Measurements from ENCODE around the gene LSM4.
"Not testable (repeated sequence)": the region's sequence is repeated elsewhere in the genome, so short reads cannot be mapped to it uniquely, and the experiment has no call there.

Gene LSM4

DNA sequence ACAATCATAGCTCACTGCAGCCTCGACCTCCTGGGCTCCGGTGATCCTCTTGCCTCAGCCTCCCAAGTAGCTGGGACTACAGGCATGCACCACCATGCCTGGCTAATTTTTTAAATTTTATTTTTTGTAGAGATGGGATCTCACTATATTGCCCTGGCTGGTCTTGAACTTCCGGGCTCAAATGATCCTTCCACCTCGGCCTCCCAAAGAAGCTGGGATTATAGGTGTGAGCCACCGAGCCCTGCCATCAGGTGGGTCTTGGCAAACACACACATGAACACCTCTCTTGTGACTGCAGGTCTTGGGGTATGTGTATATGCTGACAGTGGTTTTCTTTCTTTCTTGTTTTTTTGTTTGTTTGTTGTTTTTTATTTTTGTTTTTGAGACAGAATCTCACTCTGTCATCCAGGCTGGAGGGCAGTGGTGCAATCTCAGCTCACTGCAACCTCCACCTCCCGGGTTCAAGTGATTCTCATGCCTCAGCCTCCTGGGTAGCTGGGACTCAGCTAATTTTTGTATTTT lies 26.0 kb upstream of the LSM4 start:
- not testable (repeated sequence) for H3K27ac Mint-ChIP-seq; H3K36me3 Mint-ChIP-seq (ENCODE audit: low read depth); H3K4me3 Mint-ChIP-seq; H3K4me1 Mint-ChIP-seq; DNase-seq; ATAC-seq; H3K27me3 Mint-ChIP-seq; H3K9me3 Mint-ChIP-seq

DNA sequence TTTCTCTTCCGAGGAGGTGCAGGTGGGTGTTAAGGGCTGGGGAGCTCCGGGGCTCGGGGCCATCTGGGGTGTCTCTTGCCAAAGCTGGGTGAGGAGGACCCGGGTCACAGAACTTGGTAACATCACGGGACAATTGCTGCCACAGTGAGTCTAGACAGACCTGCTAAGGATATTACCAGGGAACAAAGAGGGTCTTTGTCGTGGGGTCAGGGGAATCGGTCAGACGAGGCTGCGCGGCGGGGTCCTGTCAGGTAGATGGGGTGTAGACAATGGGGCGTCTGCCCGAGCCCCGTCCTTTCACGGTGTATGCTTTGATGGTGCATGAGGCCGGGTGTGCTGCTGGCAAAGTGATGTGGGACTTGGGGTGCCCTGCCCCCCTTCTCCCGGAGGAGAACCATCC lies 25.3 kb upstream of the LSM4 start:
- Mint-ChIP-seq H3K4me3 (no peak overlapping the region), H3K27ac (no peak overlapping the region)

GRCh38 chr19:18346091-18346490 lies 23.2 kb upstream of the LSM4 start:
- Mint-ChIP-seq H3K36me3 (ENCODE audit: low read depth) (peaks cover 2% of the 10 kb centered on the region), H3K4me1 (peaks cover 14% of the 10 kb centered on the region), H3K4me3 (no peak overlapping the region), H3K9me3 (no peaks in the 10 kb centered on the region), H3K27me3 (no peaks in the 10 kb centered on the region), H3K27ac (no peak overlapping the region)
- DNase-seq (no peak), ATAC-seq (no peak)

More for the DNA sequence above, 25.3 kb upstream of the LSM4 start:
- H3K36me3 Mint-ChIP-seq (ENCODE audit: low read depth), result peaks cover 4% of the 10 kb centered on the region
- H3K27me3 Mint-ChIP-seq, result no peaks in the 10 kb centered on the region
- no peaks in the 10 kb centered on the region for H3K9me3 Mint-ChIP-seq
- peaks cover 4% of the 10 kb centered on the region for H3K4me1 Mint-ChIP-seq
- DNase-seq, result no peak
- ATAC-seq, result no peak

GRCh38 chr19:18345296-18345695 lies 22.4 kb upstream of the LSM4 start:
- no peak for DNase-seq
- Mint-ChIP-seq H3K4me3 (no peak overlapping the region), H3K27ac (no peak overlapping the region), H3K36me3 (ENCODE audit: low read depth) (peaks cover 2% of the 10 kb centered on the region), H3K9me3 (no peaks in the 10 kb centered on the region), H3K4me1 (peaks cover 15% of the 10 kb centered on the region), H3K27me3 (no peaks in the 10 kb centered on the region)
- ATAC-seq, result no peak

GRCh38 chr19:18344582-18344950 lies 21.7 kb upstream of the LSM4 start:
- Mint-ChIP-seq H3K4me3 (no peak overlapping the region), H3K27me3 (no peaks in the 10 kb centered on the region), H3K36me3 (ENCODE audit: low read depth) (peaks cover 2% of the 10 kb centered on the region), H3K9me3 (no peaks in the 10 kb centered on the region), H3K4me1 (peaks cover 19% of the 10 kb centered on the region), H3K27ac (no peak overlapping the region)
- no peak for ATAC-seq
- no peak for DNase-seq

GRCh38 chr19:18342090-18342632 lies 19.3 kb upstream of the LSM4 start:
- Mint-ChIP-seq H3K4me1 (peaks cover 23% of the 10 kb centered on the region), H3K36me3 (ENCODE audit: low read depth) (peaks cover 2% of the 10 kb centered on the region), H3K9me3 (no peaks in the 10 kb centered on the region), H3K4me3 (peak overlapping the region; percentile 73), H3K27ac (peak overlapping the region; percentile 42), H3K27me3 (no peaks in the 10 kb centered on the region)
- DNase-seq, result no peak
- ATAC-seq, result no peak

- Mint-ChIP-seq H3K4me1 (peaks cover 21% of the 10 kb centered on the region), H3K36me3 (ENCODE audit: low read depth) (peaks cover under 1% of the 10 kb centered on the region), H3K27me3 (no peaks in the 10 kb centered on the region), H3K27ac (peak overlapping the region; percentile 66), H3K4me3 (peak overlapping the region; percentile 73), H3K9me3 (no peaks in the 10 kb centered on the region)
- peak; percentile 76 for DNase-seq
- peak; percentile 71 for ATAC-seq
Measured at GRCh38 chr19:18340990-18341868, 18.4 kb upstream of the LSM4 start.

DNA sequence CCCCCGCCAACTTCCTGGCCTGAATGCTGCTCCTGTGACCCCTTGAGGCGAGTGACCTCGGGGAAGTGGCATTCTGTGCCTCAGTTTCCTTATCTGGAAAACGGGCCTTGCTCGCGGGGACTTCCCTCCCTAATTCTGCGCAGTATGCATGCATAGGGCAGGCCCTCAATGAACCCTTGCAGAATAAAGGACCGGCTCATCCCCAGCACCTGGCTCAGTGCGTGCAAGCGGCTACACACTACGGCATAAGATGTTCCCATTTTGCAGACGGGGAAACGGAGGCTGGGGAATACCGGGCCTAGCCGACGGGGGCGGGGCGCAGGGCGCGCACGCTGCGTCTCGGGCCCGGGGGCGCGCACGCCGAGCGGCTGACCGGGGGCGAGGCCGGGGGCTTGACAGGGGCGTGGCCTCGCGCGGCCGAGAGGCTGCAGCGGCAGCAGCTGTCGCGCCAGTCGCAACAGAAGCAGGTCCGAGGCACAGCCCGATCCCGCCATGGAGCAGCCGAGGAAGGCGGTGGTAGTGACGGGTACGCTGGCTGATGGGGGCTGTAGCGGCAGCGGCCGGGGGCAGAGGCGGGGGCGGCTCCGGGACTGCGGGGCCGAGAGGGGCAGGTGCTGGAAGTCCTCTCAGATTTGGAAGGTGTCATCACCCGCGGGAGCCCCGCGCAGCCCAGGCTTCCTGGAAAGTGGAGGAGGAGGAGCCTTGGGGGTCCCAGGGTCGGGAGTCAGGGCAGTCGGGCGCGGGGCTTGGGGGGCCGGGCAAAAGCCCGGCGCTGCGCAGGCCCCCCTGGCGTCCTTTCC lies 17.5 kb upstream of the LSM4 start, which contains the start of gene PGPEP1:
Gene PGPEP1, plus strand, starts transcription at position 409 of the 800 bp plus-strand sequence. Its CDS starts 84 bp downstream, at position 493.
- Mint-ChIP-seq H3K4me1 (peaks cover 20% of the 10 kb centered on the region), H3K36me3 (ENCODE audit: low read depth) (no peaks in the 10 kb centered on the region), H3K4me3 (peak within 1 kb of the TSS; percentile 73), H3K27ac (peak within 1 kb of the TSS; percentile 76), H3K27me3 (no peaks in the 10 kb centered on the region), H3K9me3 (no peaks in the 10 kb centered on the region)
- peak; percentile 52 for ATAC-seq
- peak; percentile 77 for DNase-seq

DNA sequence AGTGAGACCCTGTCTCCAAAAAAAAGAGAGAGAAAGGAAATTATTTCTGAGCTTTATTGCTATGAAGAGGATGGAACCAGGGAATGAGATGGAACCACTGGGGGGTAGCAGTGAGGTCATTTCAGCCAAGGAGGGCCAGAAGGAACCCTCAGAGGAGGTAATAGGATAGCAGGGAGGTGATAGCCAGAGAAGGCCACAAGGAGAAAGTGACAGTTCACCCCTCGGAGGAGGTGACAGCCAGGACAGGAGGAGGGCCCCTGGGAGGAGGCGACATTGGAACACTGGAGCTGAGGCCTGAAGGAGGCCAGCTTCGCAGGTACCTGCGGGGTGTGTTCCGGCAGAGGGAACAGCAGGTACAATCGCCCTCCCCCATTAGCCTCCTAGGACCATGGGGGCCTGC lies 16.8 kb upstream of the LSM4 start:
- no peaks in the 10 kb centered on the region for H3K27me3 Mint-ChIP-seq
- peak overlapping the region; percentile 74 for H3K27ac Mint-ChIP-seq
- no peaks in the 10 kb centered on the region for H3K9me3 Mint-ChIP-seq
- no peaks in the 10 kb centered on the region for H3K36me3 Mint-ChIP-seq (ENCODE audit: low read depth)
- ATAC-seq (no peak), DNase-seq (no peak)
- H3K4me1 Mint-ChIP-seq, result peaks cover 20% of the 10 kb centered on the region
- H3K4me3 Mint-ChIP-seq, result peak overlapping the region; percentile 73

GRCh38 chr19:18338541-18338940 lies 15.7 kb upstream of the LSM4 start:
- H3K27ac Mint-ChIP-seq, result no peak overlapping the region
- ATAC-seq (no peak), DNase-seq (no peak)
- H3K4me3 Mint-ChIP-seq, result no peak overlapping the region
- no peaks in the 10 kb centered on the region for H3K27me3 Mint-ChIP-seq
- H3K36me3 Mint-ChIP-seq (ENCODE audit: low read depth), result no peaks in the 10 kb centered on the region
- no peaks in the 10 kb centered on the region for H3K9me3 Mint-ChIP-seq
- peaks cover 19% of the 10 kb centered on the region for H3K4me1 Mint-ChIP-seq

DNA sequence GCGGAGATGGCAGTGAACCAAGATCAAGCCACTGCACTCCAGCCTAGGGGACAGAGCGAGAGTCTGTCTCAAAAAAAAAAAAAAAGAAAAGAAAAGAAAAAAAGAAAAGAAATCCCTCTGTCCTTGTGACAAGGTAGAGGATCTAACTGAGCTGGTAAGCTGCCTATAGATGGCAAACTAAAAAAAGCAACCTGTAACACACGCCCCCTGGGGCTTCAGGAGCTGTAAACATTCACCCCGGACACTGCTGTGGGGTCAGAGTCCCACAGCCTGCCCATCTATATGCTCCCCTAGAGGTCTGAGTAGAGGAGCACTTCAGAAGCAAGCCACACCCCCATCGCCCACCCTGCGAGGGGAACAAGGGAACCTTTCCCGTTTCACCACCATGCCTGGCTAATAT lies 13.2 kb upstream of the LSM4 start:
- no peak for ATAC-seq

DNA sequence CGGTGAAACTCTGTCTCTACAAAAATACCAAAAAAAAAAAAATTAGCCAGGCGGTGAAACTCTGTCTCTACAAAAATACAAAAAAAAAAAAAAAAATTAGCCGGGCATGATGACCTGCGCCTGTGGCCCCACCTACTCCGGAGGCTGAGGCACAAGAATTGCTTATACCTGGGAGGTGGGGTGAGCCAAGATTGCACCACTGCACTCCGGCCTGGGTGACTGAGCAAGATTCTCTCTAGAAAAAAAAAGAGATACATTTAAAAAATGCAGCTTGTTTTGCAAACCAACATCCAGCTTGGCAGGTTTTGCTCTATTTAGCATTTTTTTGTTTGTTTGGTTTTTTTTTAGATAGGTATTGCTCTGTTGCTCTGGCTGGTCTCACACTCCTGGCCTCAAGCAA lies 10.8 kb upstream of the LSM4 start:
- H3K27me3 Mint-ChIP-seq, result no peaks in the 10 kb centered on the region
- H3K9me3 Mint-ChIP-seq, result no peaks in the 10 kb centered on the region
- H3K4me3 Mint-ChIP-seq, result no peak overlapping the region
- no peak for ATAC-seq
- no peak for DNase-seq
- peaks cover 6% of the 10 kb centered on the region for H3K4me1 Mint-ChIP-seq
- no peaks in the 10 kb centered on the region for H3K36me3 Mint-ChIP-seq (ENCODE audit: low read depth)
- H3K27ac Mint-ChIP-seq, result no peak overlapping the region

More for the DNA sequence above, 13.2 kb upstream of the LSM4 start:
- Mint-ChIP-seq H3K4me3 (no peak overlapping the region), H3K27me3 (no peaks in the 10 kb centered on the region), H3K4me1 (peaks cover 9% of the 10 kb centered on the region), H3K9me3 (no peaks in the 10 kb centered on the region), H3K36me3 (ENCODE audit: low read depth) (no peaks in the 10 kb centered on the region), H3K27ac (no peak overlapping the region)
- no peak for DNase-seq

DNA sequence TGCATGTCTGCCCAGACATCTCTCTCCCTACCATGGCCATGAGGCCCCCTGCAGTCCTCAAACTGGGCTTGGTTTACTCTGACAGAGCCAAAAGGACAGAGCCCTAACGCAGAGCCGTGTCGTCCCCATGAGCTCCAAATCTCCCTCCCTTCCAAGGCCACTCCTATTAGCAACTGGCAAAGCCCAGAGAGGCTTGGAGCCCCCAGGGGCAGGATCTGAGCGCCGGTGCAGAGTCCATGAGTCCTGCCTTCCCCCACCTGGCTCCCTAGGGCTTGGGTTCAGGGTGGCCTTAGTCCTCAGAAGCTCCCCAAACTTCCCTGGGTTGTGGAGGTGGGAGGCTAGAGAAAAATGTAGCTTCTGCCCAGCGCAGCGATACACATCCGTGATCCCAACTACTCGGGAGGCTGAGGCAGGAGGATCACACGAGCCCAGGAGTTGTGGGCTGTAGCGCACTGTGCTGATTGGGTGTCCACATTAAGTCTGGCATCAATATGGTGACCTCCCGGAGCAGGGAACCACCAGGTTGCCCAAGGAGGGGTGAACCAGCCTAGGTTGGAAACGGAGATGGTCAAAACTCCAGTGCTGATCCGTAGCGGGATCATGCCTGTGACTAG lies 10.1 kb upstream of the LSM4 start:
- H3K27me3 Mint-ChIP-seq, result no peaks in the 10 kb centered on the region
- H3K4me1 Mint-ChIP-seq, result peaks cover 10% of the 10 kb centered on the region
- no peaks in the 10 kb centered on the region for H3K9me3 Mint-ChIP-seq
- H3K27ac Mint-ChIP-seq, result no peak overlapping the region
- ATAC-seq (no peak), DNase-seq (no peak)
- H3K36me3 Mint-ChIP-seq (ENCODE audit: low read depth), result no peaks in the 10 kb centered on the region
- H3K4me3 Mint-ChIP-seq, result no peak overlapping the region

DNA sequence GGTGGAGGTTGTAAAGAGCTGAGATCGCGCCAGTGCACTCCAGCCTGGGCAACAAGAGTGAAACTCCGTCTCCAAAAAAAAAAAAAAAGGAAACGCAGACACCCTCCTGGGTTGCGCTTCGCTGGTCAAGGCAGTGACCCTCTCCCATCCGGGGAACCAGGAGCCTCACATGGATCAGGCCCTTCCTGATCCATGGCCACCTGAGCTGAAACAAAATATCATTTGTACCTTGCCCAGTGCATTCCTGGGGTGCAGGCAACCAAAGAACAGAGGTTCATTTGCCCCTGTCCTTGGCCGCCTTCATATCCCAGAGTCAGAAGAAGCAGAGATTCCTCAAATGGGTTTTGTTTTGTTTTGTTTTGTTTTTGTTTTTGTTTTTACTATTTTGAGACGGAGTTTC lies 8.0 kb upstream of the LSM4 start:
- Mint-ChIP-seq H3K27ac (no peak overlapping the region), H3K4me1 (peaks cover 9% of the 10 kb centered on the region), H3K9me3 (no peaks in the 10 kb centered on the region), H3K27me3 (no peaks in the 10 kb centered on the region), H3K4me3 (no peak overlapping the region), H3K36me3 (ENCODE audit: low read depth) (no peaks in the 10 kb centered on the region)
- ATAC-seq, result no peak
- DNase-seq, result no peak

Measured in activated naive CD8-positive, alpha-beta T cell treated with anti-CD3 and anti-CD28 coated beads, Interleukin-2, amount 50 U/mL, for 24 hours (primary cell).